HEK293 (cell line): Measurements from ENCODE around the gene MRGPRD.

Source experiments
- MEIS1 ChIP-seq: sonication (generic); formaldehyde crosslinking; IDR thresholded peaks from 2 replicates; pipeline ENCODE4 v1.8.1; 2022; ENCODE audit warnings: missing genetic modification reagents, mild to moderate bottlenecking, borderline replicate concordance
- YY1 ChIP-seq: fragments of 450-650 bp; formaldehyde crosslinking; IDR thresholded peaks from 2 replicates; pipeline ENCODE4 v1.5.1; 2018; ENCODE audit warnings: missing biosample characterization, missing genetic modification characterization
- ZBTB1 ChIP-seq: fragments of 450-650 bp; formaldehyde crosslinking; IDR thresholded peaks from 2 replicates; pipeline ENCODE4 v1.5.1; 2016; ENCODE audit warnings: missing biosample characterization, missing genetic modification characterization
- ZBTB7A ChIP-seq: fragments of 450-650 bp; formaldehyde crosslinking; IDR thresholded peaks from 2 replicates; pipeline ENCODE4 v1.5.1; 2016; ENCODE audit warnings: low read depth, missing biosample characterization, missing genetic modification characterization
- ZFP37 ChIP-seq: fragments of 450-650 bp; formaldehyde crosslinking; IDR thresholded peaks from 2 replicates; pipeline ENCODE4 v1.5.1; 2016; ENCODE audit warnings: missing biosample characterization, missing genetic modification characterization
- ZNF121 ChIP-seq: fragments of 450-650 bp; formaldehyde crosslinking; IDR thresholded peaks from 2 replicates; pipeline ENCODE4 v1.5.1; 2016; ENCODE audit warnings: missing biosample characterization, missing genetic modification characterization
- ZNF354C ChIP-seq: fragments of 450-650 bp; formaldehyde crosslinking; IDR thresholded peaks from 2 replicates; pipeline ENCODE4 v1.5.1; 2016; ENCODE audit warnings: missing biosample characterization, missing genetic modification characterization, low read depth, borderline replicate concordance
- TF ChIP-seq, protein P1 (sequence below): fragments of 450-650 bp; formaldehyde crosslinking; IDR thresholded peaks from 2 replicates; pipeline ENCODE4 v1.5.1; 2016; ENCODE audit warnings: missing biosample characterization, missing genetic modification characterization
- TF ChIP-seq, protein P2 (sequence below): fragments of 450-650 bp; formaldehyde crosslinking; IDR thresholded peaks from 2 replicates; pipeline ENCODE4 v1.5.1; 2017; ENCODE audit warnings: missing biosample characterization, missing genetic modification characterization
- TF ChIP-seq, protein P3 (sequence below): fragments of 450-650 bp; formaldehyde crosslinking; IDR thresholded peaks from 2 replicates; pipeline ENCODE4 v1.5.1; 2016; ENCODE audit warnings: missing biosample characterization, missing genetic modification characterization, low read depth

DNA sequence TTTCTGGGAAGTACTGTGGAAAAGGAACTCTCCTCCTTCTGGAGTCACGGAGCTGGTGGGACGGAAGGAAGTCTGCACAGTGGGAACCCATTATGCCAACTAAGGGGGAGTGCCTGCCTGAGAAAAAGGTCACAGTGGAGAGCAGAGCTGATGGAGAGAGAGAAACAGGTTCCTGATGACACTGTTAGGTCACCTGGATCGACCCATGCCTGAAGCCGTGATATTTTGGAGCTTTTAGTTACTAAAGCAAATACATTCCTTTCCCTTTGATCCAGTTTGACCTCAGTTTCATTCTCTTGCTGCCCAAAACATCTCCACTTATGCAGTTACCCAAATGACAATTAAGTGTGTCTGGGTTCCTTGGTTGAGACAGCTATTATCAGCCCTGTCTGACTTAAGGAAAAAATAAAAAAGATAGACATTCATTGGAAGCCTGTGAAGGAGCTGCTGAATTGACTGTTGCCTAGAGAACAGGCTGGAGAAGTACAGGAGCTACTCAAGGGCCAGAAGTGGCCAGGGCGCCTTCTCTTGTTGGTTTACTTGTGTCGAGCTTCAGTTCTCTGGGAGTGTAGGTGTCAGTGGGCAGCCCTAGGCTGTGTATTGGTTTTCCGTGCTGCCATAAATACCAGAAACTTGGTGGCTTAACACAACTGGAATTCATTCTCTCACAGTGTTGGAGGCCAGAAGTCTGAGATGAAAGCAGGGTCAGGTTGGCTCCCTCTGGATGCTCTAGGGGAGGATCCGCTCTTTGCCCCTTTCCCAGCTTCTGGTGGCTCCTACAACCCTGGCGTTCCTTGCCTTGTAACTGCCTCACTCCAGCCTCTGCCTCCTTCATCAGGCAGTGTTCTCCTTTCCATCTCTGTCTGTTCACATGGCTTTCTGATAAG is 13.6 kb downstream of the MRGPRD start:
- TF ChIP-seq ZFP37 (no peak), ZNF121 (no peak), ZNF354C (no peak), MEIS1 (CRISPR knock-in tag) (no peak), YY1 (no peak), ZBTB7A (no peak), ZBTB1 (no peak)
- TF ChIP-seq, protein P1, sequence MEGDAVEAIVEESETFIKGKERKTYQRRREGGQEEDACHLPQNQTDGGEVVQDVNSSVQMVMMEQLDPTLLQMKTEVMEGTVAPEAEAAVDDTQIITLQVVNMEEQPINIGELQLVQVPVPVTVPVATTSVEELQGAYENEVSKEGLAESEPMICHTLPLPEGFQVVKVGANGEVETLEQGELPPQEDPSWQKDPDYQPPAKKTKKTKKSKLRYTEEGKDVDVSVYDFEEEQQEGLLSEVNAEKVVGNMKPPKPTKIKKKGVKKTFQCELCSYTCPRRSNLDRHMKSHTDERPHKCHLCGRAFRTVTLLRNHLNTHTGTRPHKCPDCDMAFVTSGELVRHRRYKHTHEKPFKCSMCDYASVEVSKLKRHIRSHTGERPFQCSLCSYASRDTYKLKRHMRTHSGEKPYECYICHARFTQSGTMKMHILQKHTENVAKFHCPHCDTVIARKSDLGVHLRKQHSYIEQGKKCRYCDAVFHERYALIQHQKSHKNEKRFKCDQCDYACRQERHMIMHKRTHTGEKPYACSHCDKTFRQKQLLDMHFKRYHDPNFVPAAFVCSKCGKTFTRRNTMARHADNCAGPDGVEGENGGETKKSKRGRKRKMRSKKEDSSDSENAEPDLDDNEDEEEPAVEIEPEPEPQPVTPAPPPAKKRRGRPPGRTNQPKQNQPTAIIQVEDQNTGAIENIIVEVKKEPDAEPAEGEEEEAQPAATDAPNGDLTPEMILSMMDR (tag by site-specific recombination), result no peak
- TF ChIP-seq, protein P2, sequence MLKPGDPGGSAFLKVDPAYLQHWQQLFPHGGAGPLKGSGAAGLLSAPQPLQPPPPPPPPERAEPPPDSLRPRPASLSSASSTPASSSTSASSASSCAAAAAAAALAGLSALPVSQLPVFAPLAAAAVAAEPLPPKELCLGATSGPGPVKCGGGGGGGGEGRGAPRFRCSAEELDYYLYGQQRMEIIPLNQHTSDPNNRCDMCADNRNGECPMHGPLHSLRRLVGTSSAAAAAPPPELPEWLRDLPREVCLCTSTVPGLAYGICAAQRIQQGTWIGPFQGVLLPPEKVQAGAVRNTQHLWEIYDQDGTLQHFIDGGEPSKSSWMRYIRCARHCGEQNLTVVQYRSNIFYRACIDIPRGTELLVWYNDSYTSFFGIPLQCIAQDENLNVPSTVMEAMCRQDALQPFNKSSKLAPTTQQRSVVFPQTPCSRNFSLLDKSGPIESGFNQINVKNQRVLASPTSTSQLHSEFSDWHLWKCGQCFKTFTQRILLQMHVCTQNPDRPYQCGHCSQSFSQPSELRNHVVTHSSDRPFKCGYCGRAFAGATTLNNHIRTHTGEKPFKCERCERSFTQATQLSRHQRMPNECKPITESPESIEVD (tag by site-specific recombination), result no peak
- TF ChIP-seq, protein P3, sequence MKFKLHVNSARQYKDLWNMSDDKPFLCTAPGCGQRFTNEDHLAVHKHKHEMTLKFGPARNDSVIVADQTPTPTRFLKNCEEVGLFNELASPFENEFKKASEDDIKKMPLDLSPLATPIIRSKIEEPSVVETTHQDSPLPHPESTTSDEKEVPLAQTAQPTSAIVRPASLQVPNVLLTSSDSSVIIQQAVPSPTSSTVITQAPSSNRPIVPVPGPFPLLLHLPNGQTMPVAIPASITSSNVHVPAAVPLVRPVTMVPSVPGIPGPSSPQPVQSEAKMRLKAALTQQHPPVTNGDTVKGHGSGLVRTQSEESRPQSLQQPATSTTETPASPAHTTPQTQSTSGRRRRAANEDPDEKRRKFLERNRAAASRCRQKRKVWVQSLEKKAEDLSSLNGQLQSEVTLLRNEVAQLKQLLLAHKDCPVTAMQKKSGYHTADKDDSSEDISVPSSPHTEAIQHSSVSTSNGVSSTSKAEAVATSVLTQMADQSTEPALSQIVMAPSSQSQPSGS (tag by site-specific recombination), result no peak
